HG03575 (cell line): ENCODE measurements around the gene PUS10.
"Not testable (repeated sequence)": the region's sequence is repeated elsewhere in the genome, so short reads cannot be mapped to it uniquely, and the experiment has no call there.

ENCODE experiments used
- ATAC-seq: cut with Tn5 transposase; IDR thresholded peaks from one replicate; pipeline ENCODE4 v1.9.1; 2021; ENCODE audit not compliant: unreplicated experiment, insufficient number of reproducible peaks, low FRiP score; ENCODE audit errors: extremely low read depth

The PUS10 gene

GRCh38 chr2:60948926-60949579 lies 69.0 kb downstream of the PUS10 start:
- ATAC-seq, result no peak

GRCh38 chr2:60948161-60948560 lies 69.9 kb downstream of the PUS10 start:
- ATAC-seq, result no peak

GRCh38 chr2:60947056-60947455 lies 71.0 kb downstream of the PUS10 start:
- ATAC-seq, result no peak

- ATAC-seq, result no peak
Observed at GRCh38 chr2:60945341-60945740, 72.7 kb downstream of the PUS10 start.

GRCh38 chr2:60939622-60940021 lies 78.4 kb downstream of the PUS10 start:
- no peak for ATAC-seq

- no peak for ATAC-seq
Observed at GRCh38 chr2:60938301-60938700, 79.8 kb downstream of the PUS10 start.

GRCh38 chr2:60936757-60937156 lies 81.3 kb downstream of the PUS10 start:
- no peak for ATAC-seq

- ATAC-seq, result no peak
Observed at GRCh38 chr2:60934165-60934722, 83.8 kb downstream of the PUS10 start.

GRCh38 chr2:60932954-60933353 lies 85.1 kb downstream of the PUS10 start:
- ATAC-seq, result no peak

GRCh38 chr2:60932061-60932460 lies 86.0 kb downstream of the PUS10 start:
- ATAC-seq, result not testable (repeated sequence)

- no peak for ATAC-seq
Observed at GRCh38 chr2:60926741-60927552, 91.1 kb downstream of the PUS10 start.

GRCh38 chr2:60925994-60926740 lies 91.9 kb downstream of the PUS10 start:
- ATAC-seq, result no peak

GRCh38 chr2:60907329-60907728 lies 110.7 kb downstream of the PUS10 start:
- ATAC-seq, result no peak

- no peak for ATAC-seq
Observed at GRCh38 chr2:60906395-60906794, 111.7 kb downstream of the PUS10 start.

GRCh38 chr2:60905867-60906266 lies 112.2 kb downstream of the PUS10 start:
- not testable (repeated sequence) for ATAC-seq

- not testable (repeated sequence) for ATAC-seq
Observed at GRCh38 chr2:60901296-60901695, 116.8 kb downstream of the PUS10 start.

GRCh38 chr2:60899892-60900249 lies 118.2 kb downstream of the PUS10 start:
- ATAC-seq, result no peak

- ATAC-seq, result no peak
Observed at GRCh38 chr2:60899230-60899891, 118.7 kb downstream of the PUS10 start.

GRCh38 chr2:60898567-60898966 lies 119.5 kb downstream of the PUS10 start:
- ATAC-seq, result no peak
